22Rv1 (cell line): ENCODE results near the gene BST1.

Source experiments
- ZFX ChIP-seq: fragments of 450-650 bp; IDR thresholded peaks from 2 replicates; pipeline ENCODE4 v1.6.1; 2017; ENCODE audit warnings: antibody characterized with exemption, borderline replicate concordance
- TF ChIP-seq, protein P1 (sequence below): fragments of 450-650 bp; IDR thresholded peaks from 2 replicates; pipeline ENCODE4 v1.5.1; 2017; ENCODE audit warnings: mild to moderate bottlenecking

DNA sequence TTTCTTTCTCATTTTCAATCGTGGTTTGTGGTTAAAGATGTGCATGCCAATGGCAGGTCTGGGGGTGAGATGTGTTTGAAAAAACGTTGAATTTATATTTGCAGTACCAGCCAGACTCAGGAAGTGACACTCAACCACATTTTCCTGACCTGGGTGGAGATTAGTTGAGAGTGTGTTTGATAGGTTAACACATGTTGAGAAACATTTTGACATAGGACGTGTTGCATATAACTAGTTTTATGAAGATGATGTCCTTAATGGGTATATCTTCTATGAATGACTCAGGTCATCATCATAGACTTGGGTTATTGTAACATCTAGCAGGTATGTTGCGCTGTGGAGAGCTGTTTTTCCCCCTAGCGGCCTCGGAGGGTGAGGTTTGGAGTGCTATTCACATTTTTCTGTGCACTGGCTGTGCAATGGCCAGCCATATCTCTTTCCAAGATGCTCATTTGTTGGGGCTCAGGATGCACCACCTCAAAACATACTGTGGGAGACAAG, 53.5 kb downstream of the BST1 start:
- TF ChIP-seq, protein P1, sequence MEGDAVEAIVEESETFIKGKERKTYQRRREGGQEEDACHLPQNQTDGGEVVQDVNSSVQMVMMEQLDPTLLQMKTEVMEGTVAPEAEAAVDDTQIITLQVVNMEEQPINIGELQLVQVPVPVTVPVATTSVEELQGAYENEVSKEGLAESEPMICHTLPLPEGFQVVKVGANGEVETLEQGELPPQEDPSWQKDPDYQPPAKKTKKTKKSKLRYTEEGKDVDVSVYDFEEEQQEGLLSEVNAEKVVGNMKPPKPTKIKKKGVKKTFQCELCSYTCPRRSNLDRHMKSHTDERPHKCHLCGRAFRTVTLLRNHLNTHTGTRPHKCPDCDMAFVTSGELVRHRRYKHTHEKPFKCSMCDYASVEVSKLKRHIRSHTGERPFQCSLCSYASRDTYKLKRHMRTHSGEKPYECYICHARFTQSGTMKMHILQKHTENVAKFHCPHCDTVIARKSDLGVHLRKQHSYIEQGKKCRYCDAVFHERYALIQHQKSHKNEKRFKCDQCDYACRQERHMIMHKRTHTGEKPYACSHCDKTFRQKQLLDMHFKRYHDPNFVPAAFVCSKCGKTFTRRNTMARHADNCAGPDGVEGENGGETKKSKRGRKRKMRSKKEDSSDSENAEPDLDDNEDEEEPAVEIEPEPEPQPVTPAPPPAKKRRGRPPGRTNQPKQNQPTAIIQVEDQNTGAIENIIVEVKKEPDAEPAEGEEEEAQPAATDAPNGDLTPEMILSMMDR = no peak
- TF ChIP-seq ZFX = no peak
